Astrocyte (in vitro differentiated cells and primary cell): ENCODE measurements around the gene PYDC2. TPM values are rescaled to one million over a fixed set of nuclear protein-coding genes. Genes with fewer than 3 reads are reported as not detected.

Experiments used
- DNase-seq: peaks from one replicate; pipeline ENCODE4 v3.0.0-alpha.2; 2010; ENCODE audit warnings: low read depth
- FAIRE-seq: peaks from 2 replicates; lab custom pipeline; 2011; peaks lifted over from hg19 to GRCh38; lab: Jason Lieb, UNC
- H2AFZ ChIP-seq: 2 replicates; pipeline ENCODE4 v1.6.0; 2012; ENCODE audit warnings: low read depth, low read length, inconsistent platforms
- H3K27ac ChIP-seq: 2 replicates; pipeline ENCODE4 v1.5.1; 2011; ENCODE audit warnings: low read depth, low read length, inconsistent platforms
- H3K27me3 ChIP-seq: 2 replicates; pipeline ENCODE4 v1.6.0; 2011; ENCODE audit warnings: low read length, inconsistent platforms; ENCODE audit not compliant: insufficient read depth
- H3K36me3 ChIP-seq: 2 replicates; pipeline ENCODE4 v1.5.1; 2011; ENCODE audit warnings: low read length, inconsistent platforms; ENCODE audit not compliant: insufficient read depth
- H3K4me1 ChIP-seq: 2 replicates; pipeline ENCODE4 v1.5.1; 2011; ENCODE audit warnings: low read length, inconsistent platforms; ENCODE audit not compliant: insufficient read depth
- H3K4me2 ChIP-seq: 2 replicates; pipeline ENCODE4 v1.6.0; 2012; ENCODE audit warnings: low read length, inconsistent platforms
- H3K4me3 ChIP-seq: 2 replicates; pipeline ENCODE4 v1.5.1; 2011; ENCODE audit warnings: low read depth, mild to moderate bottlenecking, low read length, inconsistent platforms; ENCODE audit not compliant: insufficient read depth
- H3K79me2 ChIP-seq: 2 replicates; pipeline ENCODE4 v1.6.0; 2012; ENCODE audit warnings: mild to moderate bottlenecking, low read length, inconsistent platforms; ENCODE audit not compliant: insufficient read depth
- H3K9ac ChIP-seq: 2 replicates; pipeline ENCODE4 v1.6.0; 2012; ENCODE audit warnings: mild to moderate bottlenecking, low read length, inconsistent platforms
- H3K9me3 ChIP-seq: 2 replicates; pipeline ENCODE4 v1.5.1; 2012; ENCODE audit warnings: low read depth, mild to moderate bottlenecking, low read length, inconsistent platforms; ENCODE audit not compliant: insufficient read depth
- H4K20me1 ChIP-seq: 2 replicates; pipeline ENCODE4 v1.6.0; 2012; ENCODE audit warnings: low read length, inconsistent platforms; ENCODE audit not compliant: insufficient read depth
- H3K27ac Mint-ChIP-seq: one replicate; pipeline ENCODE4 v1.8.0; 2021; ENCODE audit warnings: mild to moderate bottlenecking, mixed read lengths; ENCODE audit not compliant: unreplicated experiment
- H3K27me3 Mint-ChIP-seq: one replicate; pipeline ENCODE4 v1.8.0; 2021; ENCODE audit warnings: low read depth, mixed read lengths; ENCODE audit not compliant: unreplicated experiment
- H3K36me3 Mint-ChIP-seq: one replicate; pipeline ENCODE4 v1.8.0; 2021; ENCODE audit warnings: low read depth, mixed read lengths; ENCODE audit not compliant: unreplicated experiment
- H3K4me1 Mint-ChIP-seq: one replicate; pipeline ENCODE4 v1.8.0; 2021; ENCODE audit warnings: low read depth, mixed read lengths; ENCODE audit not compliant: unreplicated experiment
- H3K4me3 Mint-ChIP-seq: one replicate; pipeline ENCODE4 v1.8.0; 2021; ENCODE audit warnings: mild to moderate bottlenecking, moderate library complexity, mixed read lengths; ENCODE audit not compliant: unreplicated experiment
- H3K9me3 Mint-ChIP-seq: one replicate; pipeline ENCODE4 v1.8.0; 2021; ENCODE audit warnings: mild to moderate bottlenecking, mixed read lengths; ENCODE audit not compliant: unreplicated experiment
- EZH2 ChIP-seq: IDR thresholded peaks from 2 replicates; pipeline ENCODE4 v1.6.1; 2012; ENCODE audit warnings: mild to moderate bottlenecking, low read length, inconsistent platforms; ENCODE audit not compliant: insufficient read depth
- total RNA-seq: library from RNA; stranded (reverse); gene quantifications from 2 replicates; pipeline ENCODE4 v1.2.1, GENCODE V29; 2021
- TF ChIP-seq, protein P1 (sequence below): IDR thresholded peaks from 2 replicates; pipeline ENCODE4 v1.5.1; 2011; ENCODE audit warnings: low read depth, mild to moderate bottlenecking, inconsistent platforms, low read length, moderate library complexity; ENCODE audit not compliant: insufficient read depth

PYDC2 gene
- total RNA-seq, 1 donor from 2014 or later = not detected

GRCh38 chr3:191431160-191431822 lies 29.7 kb upstream of the PYDC2 start:
- Mint-ChIP-seq H3K4me1 (no peaks in the 10 kb centered on the region), H3K27me3 (no peaks in the 10 kb centered on the region), H3K27ac (no peak overlapping the region), H3K4me3 (no peak overlapping the region), H3K9me3 (peaks cover 1% of the 10 kb centered on the region), H3K36me3 (no peaks in the 10 kb centered on the region)
- H3K4me3 ChIP-seq = no peak overlapping the region
- no peaks in the 10 kb centered on the region for H3K4me1 ChIP-seq
- TF ChIP-seq EZH2 = no peak
- TF ChIP-seq, protein P1, sequence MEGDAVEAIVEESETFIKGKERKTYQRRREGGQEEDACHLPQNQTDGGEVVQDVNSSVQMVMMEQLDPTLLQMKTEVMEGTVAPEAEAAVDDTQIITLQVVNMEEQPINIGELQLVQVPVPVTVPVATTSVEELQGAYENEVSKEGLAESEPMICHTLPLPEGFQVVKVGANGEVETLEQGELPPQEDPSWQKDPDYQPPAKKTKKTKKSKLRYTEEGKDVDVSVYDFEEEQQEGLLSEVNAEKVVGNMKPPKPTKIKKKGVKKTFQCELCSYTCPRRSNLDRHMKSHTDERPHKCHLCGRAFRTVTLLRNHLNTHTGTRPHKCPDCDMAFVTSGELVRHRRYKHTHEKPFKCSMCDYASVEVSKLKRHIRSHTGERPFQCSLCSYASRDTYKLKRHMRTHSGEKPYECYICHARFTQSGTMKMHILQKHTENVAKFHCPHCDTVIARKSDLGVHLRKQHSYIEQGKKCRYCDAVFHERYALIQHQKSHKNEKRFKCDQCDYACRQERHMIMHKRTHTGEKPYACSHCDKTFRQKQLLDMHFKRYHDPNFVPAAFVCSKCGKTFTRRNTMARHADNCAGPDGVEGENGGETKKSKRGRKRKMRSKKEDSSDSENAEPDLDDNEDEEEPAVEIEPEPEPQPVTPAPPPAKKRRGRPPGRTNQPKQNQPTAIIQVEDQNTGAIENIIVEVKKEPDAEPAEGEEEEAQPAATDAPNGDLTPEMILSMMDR = no peak
- no peak overlapping the region for H3K4me2 ChIP-seq
- no peaks in the 10 kb centered on the region for H3K36me3 ChIP-seq
- H3K9ac ChIP-seq = no peak overlapping the region
- no peak overlapping the region for H3K27ac ChIP-seq
- no peaks in the 10 kb centered on the region for H3K9me3 ChIP-seq
- no peak overlapping the region for H2AFZ ChIP-seq
- FAIRE-seq = no peak
- H3K79me2 ChIP-seq = no peaks in the 10 kb centered on the region
- no peaks in the 10 kb centered on the region for H3K27me3 ChIP-seq
- no peak for DNase-seq
- H4K20me1 ChIP-seq = no peaks in the 10 kb centered on the region

GRCh38 chr3:191432162-191432561 lies 28.8 kb upstream of the PYDC2 start:
- TF ChIP-seq EZH2 = no peak
- TF ChIP-seq, protein P1 = no peak
- no peak overlapping the region for H3K4me2 ChIP-seq
- FAIRE-seq = no peak
- H3K9ac ChIP-seq = no peak overlapping the region
- Mint-ChIP-seq H3K4me1 (no peaks in the 10 kb centered on the region), H3K27me3 (no peaks in the 10 kb centered on the region), H3K36me3 (no peaks in the 10 kb centered on the region), H3K9me3 (peaks cover 1% of the 10 kb centered on the region), H3K27ac (no peak overlapping the region), H3K4me3 (no peak overlapping the region)
- H3K36me3 ChIP-seq = no peaks in the 10 kb centered on the region
- H3K79me2 ChIP-seq = no peaks in the 10 kb centered on the region
- H3K27me3 ChIP-seq = no peaks in the 10 kb centered on the region
- no peaks in the 10 kb centered on the region for H3K9me3 ChIP-seq
- H3K27ac ChIP-seq = no peak overlapping the region
- no peak overlapping the region for H2AFZ ChIP-seq
- no peak for DNase-seq
- no peaks in the 10 kb centered on the region for H3K4me1 ChIP-seq
- H3K4me3 ChIP-seq = no peak overlapping the region
- no peaks in the 10 kb centered on the region for H4K20me1 ChIP-seq

DNA sequence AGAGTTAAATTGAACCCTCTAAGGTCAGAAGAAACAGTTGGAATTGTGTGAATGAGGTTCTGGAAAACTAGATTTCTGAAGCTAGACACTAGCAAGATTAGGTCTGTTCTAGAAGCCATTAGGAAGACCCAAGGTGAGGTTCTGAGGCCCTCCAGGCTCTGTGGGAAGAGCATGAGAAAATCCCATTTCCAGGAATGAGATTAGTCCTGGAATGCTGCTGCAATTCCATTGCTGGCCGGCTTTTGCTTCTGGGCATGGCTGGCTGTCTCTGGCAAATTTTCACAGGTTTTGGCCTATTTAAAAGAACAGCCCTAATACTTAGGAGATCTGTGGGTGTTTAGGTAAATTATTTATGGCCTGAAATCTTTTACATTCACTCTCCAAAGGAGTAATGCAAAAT lies 26.9 kb upstream of the PYDC2 start:
- Mint-ChIP-seq H3K27me3 (peaks cover 4% of the 10 kb centered on the region), H3K36me3 (no peaks in the 10 kb centered on the region), H3K9me3 (peaks cover 1% of the 10 kb centered on the region), H3K27ac (no peak overlapping the region), H3K4me1 (no peaks in the 10 kb centered on the region), H3K4me3 (no peak overlapping the region)
- Histone ChIP-seq H3K4me3 (no peak overlapping the region), H3K27ac (no peak overlapping the region), H3K79me2 (no peaks in the 10 kb centered on the region), H3K9ac (no peak overlapping the region), H3K36me3 (no peaks in the 10 kb centered on the region), H2AFZ (no peak overlapping the region), H3K4me1 (no peaks in the 10 kb centered on the region), H3K9me3 (no peaks in the 10 kb centered on the region), H4K20me1 (no peaks in the 10 kb centered on the region), H3K27me3 (no peaks in the 10 kb centered on the region), H3K4me2 (no peak overlapping the region)
- DNase-seq (no peak), FAIRE-seq (no peak)
- TF ChIP-seq, protein P1 = no peak
- no peak for TF ChIP-seq EZH2
